SK-N-SH (cell line): ENCODE measurements around the gene EVC2.

Source experiments
- MXI1 ChIP-seq: IDR thresholded peaks from 2 replicates; pipeline ENCODE4 v1.6.1; 2012; ENCODE audit warnings: mild to moderate bottlenecking, low read depth, low read length, improper control_type of control experiment
- POLR2AphosphoS5 ChIP-seq: IDR thresholded peaks from 2 replicates; pipeline ENCODE4 v1.6.1; 2012; ENCODE audit warnings: low read depth, low read length
- RFX5 ChIP-seq: IDR thresholded peaks from 2 replicates; pipeline ENCODE4 v1.6.1; 2012; ENCODE audit warnings: mild to moderate bottlenecking, improper control_type of control experiment, low read length
- TEAD4 ChIP-seq: IDR thresholded peaks from 2 replicates; pipeline ENCODE4 v1.4.0; 2012; ENCODE audit warnings: mild to moderate bottlenecking, borderline replicate concordance; ENCODE audit not compliant: insufficient read depth
- YY1 ChIP-seq: IDR thresholded peaks from 2 replicates; pipeline ENCODE4 v1.4.0; 2012; ENCODE audit warnings: low read depth, mild to moderate bottlenecking
- TF ChIP-seq, protein P1 (sequence below): IDR thresholded peaks from 2 replicates; pipeline ENCODE4 v1.4.0; 2012; ENCODE audit warnings: low read depth
- TF ChIP-seq, protein P2 (sequence below): fragments of 200-600 bp; sonication (generic); IDR thresholded peaks from 2 replicates; pipeline ENCODE4 v1.6.1; 2017; ENCODE audit warnings: antibody characterized with exemption, mild to moderate bottlenecking, moderate library complexity
- TF ChIP-seq, protein P3 (sequence below): fragments of 150-350 bp; IDR thresholded peaks from 2 replicates; pipeline ENCODE4 v1.6.1; 2017; ENCODE audit warnings: antibody characterized with exemption, low read length, low read depth, borderline replicate concordance
- TF ChIP-seq, protein P4 (sequence below): IDR thresholded peaks from 2 replicates; pipeline ENCODE4 v1.6.1; 2012; ENCODE audit warnings: mild to moderate bottlenecking, low read depth, low read length, moderate library complexity

DNA sequence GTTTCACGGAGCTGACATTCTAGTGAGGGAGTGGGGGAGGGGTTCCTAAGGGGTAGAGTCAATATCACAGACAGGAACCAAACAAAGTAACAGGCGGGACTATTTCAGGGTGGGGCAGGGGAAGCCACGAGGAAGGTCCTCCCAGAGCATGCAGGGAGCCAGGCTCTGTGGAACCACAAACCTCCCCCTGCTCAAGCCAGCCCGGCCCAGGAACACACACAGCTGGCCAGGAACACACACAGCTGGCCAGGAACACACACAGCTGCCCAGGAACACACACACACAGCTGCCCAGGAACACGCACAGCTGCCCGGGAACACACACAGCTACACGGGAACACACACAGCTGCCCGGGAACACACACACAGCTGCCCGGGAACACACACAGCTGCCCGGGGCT is 24.8 kb downstream of the EVC2 start:
- no peak for TF ChIP-seq YY1
- TF ChIP-seq, protein P1, sequence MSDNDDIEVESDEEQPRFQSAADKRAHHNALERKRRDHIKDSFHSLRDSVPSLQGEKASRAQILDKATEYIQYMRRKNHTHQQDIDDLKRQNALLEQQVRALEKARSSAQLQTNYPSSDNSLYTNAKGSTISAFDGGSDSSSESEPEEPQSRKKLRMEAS, result no peak
- TF ChIP-seq, protein P2, sequence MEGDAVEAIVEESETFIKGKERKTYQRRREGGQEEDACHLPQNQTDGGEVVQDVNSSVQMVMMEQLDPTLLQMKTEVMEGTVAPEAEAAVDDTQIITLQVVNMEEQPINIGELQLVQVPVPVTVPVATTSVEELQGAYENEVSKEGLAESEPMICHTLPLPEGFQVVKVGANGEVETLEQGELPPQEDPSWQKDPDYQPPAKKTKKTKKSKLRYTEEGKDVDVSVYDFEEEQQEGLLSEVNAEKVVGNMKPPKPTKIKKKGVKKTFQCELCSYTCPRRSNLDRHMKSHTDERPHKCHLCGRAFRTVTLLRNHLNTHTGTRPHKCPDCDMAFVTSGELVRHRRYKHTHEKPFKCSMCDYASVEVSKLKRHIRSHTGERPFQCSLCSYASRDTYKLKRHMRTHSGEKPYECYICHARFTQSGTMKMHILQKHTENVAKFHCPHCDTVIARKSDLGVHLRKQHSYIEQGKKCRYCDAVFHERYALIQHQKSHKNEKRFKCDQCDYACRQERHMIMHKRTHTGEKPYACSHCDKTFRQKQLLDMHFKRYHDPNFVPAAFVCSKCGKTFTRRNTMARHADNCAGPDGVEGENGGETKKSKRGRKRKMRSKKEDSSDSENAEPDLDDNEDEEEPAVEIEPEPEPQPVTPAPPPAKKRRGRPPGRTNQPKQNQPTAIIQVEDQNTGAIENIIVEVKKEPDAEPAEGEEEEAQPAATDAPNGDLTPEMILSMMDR, result no peak
- TF ChIP-seq POLR2AphosphoS5, result no peak
- TF ChIP-seq TEAD4, result no peak
- TF ChIP-seq, protein P3, sequence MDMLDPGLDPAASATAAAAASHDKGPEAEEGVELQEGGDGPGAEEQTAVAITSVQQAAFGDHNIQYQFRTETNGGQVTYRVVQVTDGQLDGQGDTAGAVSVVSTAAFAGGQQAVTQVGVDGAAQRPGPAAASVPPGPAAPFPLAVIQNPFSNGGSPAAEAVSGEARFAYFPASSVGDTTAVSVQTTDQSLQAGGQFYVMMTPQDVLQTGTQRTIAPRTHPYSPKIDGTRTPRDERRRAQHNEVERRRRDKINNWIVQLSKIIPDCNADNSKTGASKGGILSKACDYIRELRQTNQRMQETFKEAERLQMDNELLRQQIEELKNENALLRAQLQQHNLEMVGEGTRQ, result no peak
- no peak for TF ChIP-seq RFX5
- TF ChIP-seq, protein P4, sequence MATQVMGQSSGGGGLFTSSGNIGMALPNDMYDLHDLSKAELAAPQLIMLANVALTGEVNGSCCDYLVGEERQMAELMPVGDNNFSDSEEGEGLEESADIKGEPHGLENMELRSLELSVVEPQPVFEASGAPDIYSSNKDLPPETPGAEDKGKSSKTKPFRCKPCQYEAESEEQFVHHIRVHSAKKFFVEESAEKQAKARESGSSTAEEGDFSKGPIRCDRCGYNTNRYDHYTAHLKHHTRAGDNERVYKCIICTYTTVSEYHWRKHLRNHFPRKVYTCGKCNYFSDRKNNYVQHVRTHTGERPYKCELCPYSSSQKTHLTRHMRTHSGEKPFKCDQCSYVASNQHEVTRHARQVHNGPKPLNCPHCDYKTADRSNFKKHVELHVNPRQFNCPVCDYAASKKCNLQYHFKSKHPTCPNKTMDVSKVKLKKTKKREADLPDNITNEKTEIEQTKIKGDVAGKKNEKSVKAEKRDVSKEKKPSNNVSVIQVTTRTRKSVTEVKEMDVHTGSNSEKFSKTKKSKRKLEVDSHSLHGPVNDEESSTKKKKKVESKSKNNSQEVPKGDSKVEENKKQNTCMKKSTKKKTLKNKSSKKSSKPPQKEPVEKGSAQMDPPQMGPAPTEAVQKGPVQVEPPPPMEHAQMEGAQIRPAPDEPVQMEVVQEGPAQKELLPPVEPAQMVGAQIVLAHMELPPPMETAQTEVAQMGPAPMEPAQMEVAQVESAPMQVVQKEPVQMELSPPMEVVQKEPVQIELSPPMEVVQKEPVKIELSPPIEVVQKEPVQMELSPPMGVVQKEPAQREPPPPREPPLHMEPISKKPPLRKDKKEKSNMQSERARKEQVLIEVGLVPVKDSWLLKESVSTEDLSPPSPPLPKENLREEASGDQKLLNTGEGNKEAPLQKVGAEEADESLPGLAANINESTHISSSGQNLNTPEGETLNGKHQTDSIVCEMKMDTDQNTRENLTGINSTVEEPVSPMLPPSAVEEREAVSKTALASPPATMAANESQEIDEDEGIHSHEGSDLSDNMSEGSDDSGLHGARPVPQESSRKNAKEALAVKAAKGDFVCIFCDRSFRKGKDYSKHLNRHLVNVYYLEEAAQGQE, result no peak
- no peak for TF ChIP-seq MXI1
